GM12878 (cell line): ENCODE results near the gene LMF2. TPM values are rescaled to one million over a fixed set of nuclear protein-coding genes. Genes with fewer than 3 reads are reported as not detected.
A peak's percentile ranks its signal among the peaks of the same experiment; 100 is the strongest.

Experiments
- ATAC-seq: fragments of 200-7000 bp; cut with Tn5 transposase; 3 replicates; pipeline ENCODE4 v1.9.1; 2020; ENCODE audit warnings: mild to moderate bottlenecking, moderate library complexity
- BruUV-seq: library from RNA; stranded (reverse); fragments of 400-500 nt; replicated peaks from 2 replicates; lab custom pipeline; 2021; lab: Mats Ljungman, UMichigan
- CTCF ChIA-PET: fragments of 300-600 bp; sonication (Branson Sonifier 250); formaldehyde crosslinking; extraction: SDS; loops from one replicate; lab custom pipeline; 2021; ENCODE audit warnings: inconsistent platforms; lab: Yijun Ruan, JAX
- POLR2A ChIA-PET: fragments of 350-600 bp; formaldehyde crosslinking; extraction: SDS; loops from one replicate; lab custom pipeline; 2021; ENCODE audit warnings: inconsistent platforms; lab: Charles Lee
- RAD21 ChIA-PET: fragments of 300-600 bp; sonication (Branson Sonifier 250); formaldehyde crosslinking; loops from one replicate; lab custom pipeline; 2023; ENCODE audit warnings: antibody characterized with exemption; ENCODE audit not compliant: unreplicated experiment; lab: Charles Lee
- SMC1A ChIA-PET: fragments of 300-600 bp; sonication (Branson Sonifier 250); formaldehyde crosslinking; loops from one replicate; lab custom pipeline; 2023; ENCODE audit not compliant: unreplicated experiment, uncharacterized antibody; lab: Charles Lee
- DNase-seq: peaks from one replicate; pipeline ENCODE4 v3.0.0-alpha.2; 2011; ENCODE audit warnings: low read depth, low spot score
- FAIRE-seq: peaks from 3 replicates; lab custom pipeline; 2011; peaks lifted over from hg19 to GRCh38; lab: Jason Lieb, UNC
- H2AFZ ChIP-seq: 2 replicates; pipeline ENCODE4 v1.6.0; 2011; ENCODE audit warnings: low read depth, low read length, control low read depth; ENCODE audit not compliant: control insufficient read depth
- H3K27ac ChIP-seq: 2 replicates; pipeline ENCODE4 v1.5.1; 2011; ENCODE audit warnings: control low read depth; ENCODE audit not compliant: control insufficient read depth, insufficient read depth
- H3K27me3 ChIP-seq, 2 experiments: replicated peaks in 1 of 2; 2 replicates each; pipeline versions ENCODE4 v1.6.0 to v1.6.1; 2011; ENCODE audit warnings: low read length in 1 of 2; ENCODE audit not compliant: control insufficient read depth in 2 of 2, insufficient read depth in 2 of 2
- H3K36me3 ChIP-seq, 2 experiments: 2 replicates each; pipeline ENCODE4 v1.5.1; 2011; ENCODE audit warnings: low read length in 1 of 2; ENCODE audit not compliant: control insufficient read depth in 2 of 2, insufficient read depth in 2 of 2
- H3K4me1 ChIP-seq: 2 replicates; pipeline ENCODE4 v1.6.1; 2011; ENCODE audit warnings: mild to moderate bottlenecking, low read length, moderate library complexity, mixed read lengths; ENCODE audit not compliant: control insufficient read depth, insufficient read depth
- H3K4me2 ChIP-seq: 2 replicates; pipeline ENCODE4 v1.6.0; 2011; ENCODE audit warnings: control low read depth; ENCODE audit not compliant: control insufficient read depth, insufficient read depth
- H3K4me3 ChIP-seq: fragments of 200-600 bp; sonication (generic); 2 replicates; pipeline ENCODE4 v1.5.1; 2016
- H3K79me2 ChIP-seq: 2 replicates; pipeline ENCODE4 v1.6.0; 2011; ENCODE audit warnings: low read length; ENCODE audit not compliant: control insufficient read depth, insufficient read depth
- H3K9ac ChIP-seq: 2 replicates; pipeline ENCODE4 v1.8.0; 2011; ENCODE audit warnings: low read length, control low read depth, mixed read lengths; ENCODE audit not compliant: control insufficient read depth, insufficient read depth
- H3K9me3 ChIP-seq: replicated peaks from 3 replicates; pipeline ENCODE4 v1.5.1; 2011; ENCODE audit warnings: mild to moderate bottlenecking, low read length; ENCODE audit not compliant: control insufficient read depth, insufficient read depth
- H4K20me1 ChIP-seq: 2 replicates; pipeline ENCODE4 v1.6.0; 2011; ENCODE audit not compliant: control insufficient read depth, insufficient read depth
- BRCA1 ChIP-seq: IDR thresholded peaks from 2 replicates; pipeline ENCODE4 v1.6.1; 2011; ENCODE audit warnings: low read depth, low read length, improper control_type of control experiment
- CREB1 ChIP-seq: IDR thresholded peaks from 2 replicates; pipeline ENCODE4 v1.6.1; 2012; ENCODE audit warnings: low read depth, mild to moderate bottlenecking, inconsistent platforms
- NR2C1 ChIP-seq: fragments of 450-650 bp; IDR thresholded peaks from 2 replicates; pipeline ENCODE4 v1.6.1; 2017; ENCODE audit warnings: antibody characterized with exemption, mild to moderate bottlenecking, moderate library complexity
- NR2F1 ChIP-seq: fragments of 450-650 bp; conservative IDR thresholded peaks from 2 replicates; pipeline ENCODE4 v1.6.1; 2017; ENCODE audit warnings: mild to moderate bottlenecking
- ZNF217 ChIP-seq: fragments of 450-650 bp; IDR thresholded peaks from 2 replicates; pipeline ENCODE4 v1.6.1; 2017; ENCODE audit warnings: antibody characterized with exemption, mild to moderate bottlenecking
- WGBS: methylation state at CpG from one replicate; pipeline ENCODE4 v1.1.6; 2016; ENCODE audit warnings: low lambda C conversion rate; ENCODE audit not compliant: insufficient replicate concordance, insufficient coverage; ENCODE audit errors: missing lambda C conversion rate; 5-methylcytosine and 5-hydroxymethylcytosine counted together
- in situ Hi-C: fragments of 300-500 bp; cut with MboI; formaldehyde crosslinking; loops from 9 replicates; pipeline ENCODE4 v1.14.3; 2018; ENCODE audit warnings: mixed read lengths
- intact Hi-C: fragments of 100-400 bp; cut with micrococcal nuclease; formaldehyde crosslinking; loops from one replicate; pipeline ENCODE4 v1.14.2; 2022; ENCODE audit not compliant: unreplicated experiment
- polyA plus RNA-seq, 11 experiments: library from polyadenylated mRNA; depleted of rRNA in 4 of 11; unstranded in 6 of 11; stranded (reverse) in 5 of 11; fragments of >200 nt; fragmentation: Nextera tagmentation in 4 of 11; fragmentation: Illumina TruSeq in 1 of 11; extraction: Ambion mirVana in 4 of 11; extraction: Trizol in 1 of 11; gene quantifications; 1 replicate in 1 of 11; 2 replicates in 10 of 11; pipeline versions ENCODE4 v1.2.1 to v1.2.3, GENCODE V29; 2011 to 2016; ENCODE audit warnings: inconsistent platforms in 2 of 11, missing spikeins in 2 of 11, low read depth in 1 of 11
- total RNA-seq, 4 experiments: library from RNA; depleted of rRNA in 3 of 4; stranded (reverse); fragments of >200 nt in 3 of 4; fragmentation: Illumina TruSeq in 1 of 4; extraction: Trizol in 1 of 4; gene quantifications; 2 replicates each; pipeline versions ENCODE4 v1.2.1 to v1.2.3, GENCODE V29; 2013 to 2021
- TF ChIP-seq, protein P1 (sequence below): fragments of 450-650 bp; IDR thresholded peaks from 2 replicates; pipeline ENCODE4 v1.6.1; 2017; ENCODE audit warnings: borderline replicate concordance
- TF ChIP-seq, protein P2 (sequence below): fragments of 450-650 bp; IDR thresholded peaks from 2 replicates; pipeline ENCODE4 v1.6.1; 2017; ENCODE audit warnings: mild to moderate bottlenecking, moderate library complexity
- TF ChIP-seq, protein P3 (sequence below): fragments of 450-650 bp; formaldehyde crosslinking; IDR thresholded peaks from 2 replicates; pipeline ENCODE4 v1.4.0; 2022; ENCODE audit warnings: mild to moderate bottlenecking, moderate library complexity

LMF2 gene
- total and polyA plus RNA-seq, 10 of the 15 experiments (the other 5 are each of a cell fraction or from before 2014, with no cell fraction given), result 0.08 to 57.5 (median 21.2) TPM

DNA sequence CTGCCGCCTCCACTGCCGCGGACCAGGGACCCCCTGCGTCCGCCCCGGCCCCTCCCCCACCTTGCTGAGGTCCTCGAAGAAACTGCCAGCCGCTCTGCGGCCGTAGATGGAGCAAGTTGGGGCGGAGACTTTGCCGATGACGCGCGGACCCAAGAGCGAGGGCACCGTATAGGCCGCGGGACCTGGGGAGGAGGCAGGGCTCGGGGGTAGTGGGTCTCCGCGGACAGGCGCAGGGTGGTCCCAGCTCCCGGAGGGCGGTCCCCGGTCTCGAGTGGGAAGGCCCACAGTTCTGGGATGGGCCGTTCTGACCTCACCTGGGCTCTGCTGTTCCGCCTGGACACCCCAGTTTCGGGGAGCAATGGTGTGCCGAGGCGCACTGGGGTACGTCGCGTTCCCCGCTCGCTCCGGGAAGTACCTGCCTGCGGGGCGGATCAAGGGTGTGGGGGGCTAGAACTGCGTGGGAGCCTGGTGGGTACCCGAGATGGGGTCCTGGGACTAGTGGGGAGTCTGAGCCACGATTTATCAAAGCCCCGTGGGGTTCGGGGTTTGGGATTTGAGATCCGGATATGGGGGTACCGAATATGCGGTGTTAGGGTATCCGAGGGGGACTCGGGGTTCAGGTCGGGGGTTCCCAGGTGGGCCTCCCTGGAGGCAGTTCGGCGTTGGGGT, 23.5 kb upstream of the LMF2 start (continued):
- TF ChIP-seq ZNF217 (no peak), CREB1 (no peak)
- TF ChIP-seq, protein P1, sequence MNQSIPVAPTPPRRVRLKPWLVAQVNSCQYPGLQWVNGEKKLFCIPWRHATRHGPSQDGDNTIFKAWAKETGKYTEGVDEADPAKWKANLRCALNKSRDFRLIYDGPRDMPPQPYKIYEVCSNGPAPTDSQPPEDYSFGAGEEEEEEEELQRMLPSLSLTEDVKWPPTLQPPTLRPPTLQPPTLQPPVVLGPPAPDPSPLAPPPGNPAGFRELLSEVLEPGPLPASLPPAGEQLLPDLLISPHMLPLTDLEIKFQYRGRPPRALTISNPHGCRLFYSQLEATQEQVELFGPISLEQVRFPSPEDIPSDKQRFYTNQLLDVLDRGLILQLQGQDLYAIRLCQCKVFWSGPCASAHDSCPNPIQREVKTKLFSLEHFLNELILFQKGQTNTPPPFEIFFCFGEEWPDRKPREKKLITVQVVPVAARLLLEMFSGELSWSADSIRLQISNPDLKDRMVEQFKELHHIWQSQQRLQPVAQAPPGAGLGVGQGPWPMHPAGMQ, result no peak

DNA sequence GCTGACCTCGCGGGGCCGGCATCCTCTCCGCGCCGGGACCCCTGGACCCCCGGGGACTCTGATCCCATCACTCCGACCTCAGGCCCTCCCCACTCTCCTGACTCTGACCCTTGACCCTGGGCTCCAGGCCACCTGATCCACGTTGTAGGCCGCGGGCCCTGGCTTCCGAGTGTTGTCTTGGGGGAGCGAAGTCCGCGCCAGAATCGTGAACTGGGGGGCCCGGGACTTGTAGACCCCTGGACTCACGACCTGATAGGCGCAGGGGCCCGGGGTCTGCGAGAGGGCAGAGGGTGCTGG, 23.0 kb upstream of the LMF2 start:
- no peaks in the 10 kb centered on the region for H4K20me1 ChIP-seq
- peaks cover 36% of the 10 kb centered on the region for H3K4me1 ChIP-seq
- peak overlapping the region; percentile 71 for H3K4me2 ChIP-seq
- peak overlapping the region; percentile 100 for H3K27ac ChIP-seq
- SMC1A ChIA-PET, result interaction anchor here (1.9 to 2.4 kb wide), 2 partner anchors 11 to 22 kb away, joined by 5 to 18 read pairs; partner anchors contain the start of gene NCAPH2
- H3K9ac ChIP-seq, result peak overlapping the region; percentile 100
- no peak overlapping the region for H2AFZ ChIP-seq
- H3K9me3 ChIP-seq, result no peaks in the 10 kb centered on the region
- H3K27me3 ChIP-seq, result no peaks in the 10 kb centered on the region
- H3K4me3 ChIP-seq, result peak overlapping the region; percentile 78
- intact Hi-C loops (no loop called here), in situ Hi-C loops (loop anchor here (10.0 kb wide), 1 partner anchor 566 kb away; the partner anchor contains the start of gene PIM3)
- no peak for FAIRE-seq
- H3K79me2 ChIP-seq, result peaks cover 61% of the 10 kb centered on the region
- RAD21 ChIA-PET, result no interaction called here
- CTCF ChIA-PET, result interaction anchor here (0.7 kb wide), 1 partner anchor 10 kb away, joined by 4 read pairs; no protein-coding TSS in a partner anchor
- peak; percentile 0; the same call in 2 of the 3 replicates for ATAC-seq
- no TSS peak for BruUV-seq
- under 1% methylated on average over 21 of the region's 21 CpGs for WGBS
- POLR2A ChIA-PET, result interaction anchor here (4.2 kb wide), 1 partner anchor 11 kb away, joined by 61 read pairs; no protein-coding TSS in a partner anchor
- no peak for DNase-seq
- H3K36me3 ChIP-seq, result no peaks in the 10 kb centered on the region; a peak in 3 of 4 replicates
- TF ChIP-seq, protein P2, sequence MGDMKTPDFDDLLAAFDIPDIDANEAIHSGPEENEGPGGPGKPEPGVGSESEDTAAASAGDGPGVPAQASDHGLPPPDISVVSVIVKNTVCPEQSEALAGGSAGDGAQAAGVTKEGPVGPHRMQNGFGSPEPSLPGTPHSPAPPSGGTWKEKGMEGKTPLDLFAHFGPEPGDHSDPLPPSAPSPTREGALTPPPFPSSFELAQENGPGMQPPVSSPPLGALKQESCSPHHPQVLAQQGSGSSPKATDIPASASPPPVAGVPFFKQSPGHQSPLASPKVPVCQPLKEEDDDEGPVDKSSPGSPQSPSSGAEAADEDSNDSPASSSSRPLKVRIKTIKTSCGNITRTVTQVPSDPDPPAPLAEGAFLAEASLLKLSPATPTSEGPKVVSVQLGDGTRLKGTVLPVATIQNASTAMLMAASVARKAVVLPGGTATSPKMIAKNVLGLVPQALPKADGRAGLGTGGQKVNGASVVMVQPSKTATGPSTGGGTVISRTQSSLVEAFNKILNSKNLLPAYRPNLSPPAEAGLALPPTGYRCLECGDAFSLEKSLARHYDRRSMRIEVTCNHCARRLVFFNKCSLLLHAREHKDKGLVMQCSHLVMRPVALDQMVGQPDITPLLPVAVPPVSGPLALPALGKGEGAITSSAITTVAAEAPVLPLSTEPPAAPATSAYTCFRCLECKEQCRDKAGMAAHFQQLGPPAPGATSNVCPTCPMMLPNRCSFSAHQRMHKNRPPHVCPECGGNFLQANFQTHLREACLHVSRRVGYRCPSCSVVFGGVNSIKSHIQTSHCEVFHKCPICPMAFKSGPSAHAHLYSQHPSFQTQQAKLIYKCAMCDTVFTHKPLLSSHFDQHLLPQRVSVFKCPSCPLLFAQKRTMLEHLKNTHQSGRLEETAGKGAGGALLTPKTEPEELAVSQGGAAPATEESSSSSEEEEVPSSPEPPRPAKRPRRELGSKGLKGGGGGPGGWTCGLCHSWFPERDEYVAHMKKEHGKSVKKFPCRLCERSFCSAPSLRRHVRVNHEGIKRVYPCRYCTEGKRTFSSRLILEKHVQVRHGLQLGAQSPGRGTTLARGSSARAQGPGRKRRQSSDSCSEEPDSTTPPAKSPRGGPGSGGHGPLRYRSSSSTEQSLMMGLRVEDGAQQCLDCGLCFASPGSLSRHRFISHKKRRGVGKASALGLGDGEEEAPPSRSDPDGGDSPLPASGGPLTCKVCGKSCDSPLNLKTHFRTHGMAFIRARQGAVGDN, result 0 out of 2 replicates have a peak, but pooled peaks have one; percentile 12
- TF ChIP-seq BRCA1, result 0 out of 2 replicates have a peak, but pooled peaks have one; percentile 23
- TF ChIP-seq NR2F1, result peak; percentile 79
- TF ChIP-seq, protein P3, sequence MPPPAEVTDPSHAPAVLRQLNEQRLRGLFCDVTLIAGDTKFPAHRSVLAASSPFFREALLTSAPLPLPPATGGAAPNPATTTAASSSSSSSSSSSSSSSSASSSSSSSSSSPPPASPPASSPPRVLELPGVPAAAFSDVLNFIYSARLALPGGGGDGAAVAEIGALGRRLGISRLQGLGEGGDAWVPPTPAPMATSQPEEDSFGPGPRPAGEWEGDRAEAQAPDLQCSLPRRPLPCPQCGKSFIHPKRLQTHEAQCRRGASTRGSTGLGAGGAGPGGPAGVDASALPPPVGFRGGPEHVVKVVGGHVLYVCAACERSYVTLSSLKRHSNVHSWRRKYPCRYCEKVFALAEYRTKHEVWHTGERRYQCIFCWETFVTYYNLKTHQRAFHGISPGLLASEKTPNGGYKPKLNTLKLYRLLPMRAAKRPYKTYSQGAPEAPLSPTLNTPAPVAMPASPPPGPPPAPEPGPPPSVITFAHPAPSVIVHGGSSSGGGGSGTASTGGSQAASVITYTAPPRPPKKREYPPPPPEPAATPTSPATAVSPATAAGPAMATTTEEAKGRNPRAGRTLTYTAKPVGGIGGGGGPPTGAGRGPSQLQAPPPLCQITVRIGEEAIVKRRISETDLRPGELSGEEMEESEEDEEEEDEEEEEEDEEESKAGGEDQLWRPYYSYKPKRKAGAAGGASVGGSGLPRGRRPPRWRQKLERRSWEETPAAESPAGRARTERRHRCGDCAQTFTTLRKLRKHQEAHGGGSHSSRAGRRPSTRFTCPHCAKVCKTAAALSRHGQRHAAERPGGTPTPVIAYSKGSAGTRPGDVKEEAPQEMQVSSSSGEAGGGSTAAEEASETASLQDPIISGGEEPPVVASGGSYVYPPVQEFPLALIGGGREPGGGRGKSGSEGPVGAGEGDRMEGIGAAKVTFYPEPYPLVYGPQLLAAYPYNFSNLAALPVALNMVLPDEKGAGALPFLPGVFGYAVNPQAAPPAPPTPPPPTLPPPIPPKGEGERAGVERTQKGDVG, result 0 out of 2 replicates have a peak, but pooled peaks have one; percentile 42
- TF ChIP-seq NR2C1, result peak; percentile 73
